ENCODE data around the gene GLTP.
A peak's percentile ranks its signal among the peaks of the same experiment; 100 is the strongest.
"Not testable (repeated sequence)": the region's sequence is repeated elsewhere in the genome, so short reads cannot be mapped to it uniquely, and the experiment has no call there.

The GLTP gene

GRCh38 chr12:109880043-109880931, at the start of gene GLTP:
Gene GLTP (minus strand): TSS chr12:109880541. CDS start chr12:109880374, 167 bp downstream.
- CTCF ChIA-PET, result interaction anchor here (1.1 to 2.6 kb wide), 2 partner anchors 26 to 35 kb away, joined by 6 to 7 read pairs; no protein-coding TSS in a partner anchor

GRCh38 chr12:109929326-109929725, 49.0 kb upstream of the GLTP start:
- H3K4me1 Mint-ChIP-seq, H3K27ac Mint-ChIP-seq, H3K9me3 Mint-ChIP-seq, H3K4me3 Mint-ChIP-seq, H3K27me3 Mint-ChIP-seq, DNase-seq: not testable (repeated sequence)
- CTCF ChIA-PET, result interaction anchor here (1.2 to 2.8 kb wide), 2 partner anchors 75 to 84 kb away, joined by 3 to 29 read pairs; no protein-coding TSS in a partner anchor
- peaks cover 43% of the 10 kb centered on the region for H3K36me3 Mint-ChIP-seq

More at GRCh38 chr12:109880043-109880931, at the start of gene GLTP:
- H3K36me3 Mint-ChIP-seq, result no peaks in the 10 kb centered on the region
- H3K27ac Mint-ChIP-seq, result peak within 1 kb of the TSS; percentile 83
- peak within 1 kb of the TSS; percentile 94 for H3K4me3 Mint-ChIP-seq
- H3K27me3 Mint-ChIP-seq, result peaks cover 35% of the 10 kb centered on the region
- peak; percentile 89 for DNase-seq
- H3K9me3 Mint-ChIP-seq, result no peaks in the 10 kb centered on the region
- peaks cover 44% of the 10 kb centered on the region for H3K4me1 Mint-ChIP-seq

GRCh38 chr12:109928058-109928656, 47.8 kb upstream of the GLTP start:
- Mint-ChIP-seq H3K27ac (no peak overlapping the region), H3K9me3 (no peaks in the 10 kb centered on the region), H3K36me3 (peaks cover 35% of the 10 kb centered on the region), H3K27me3 (no peaks in the 10 kb centered on the region), H3K4me1 (no peaks in the 10 kb centered on the region), H3K4me3 (no peak overlapping the region)
- DNase-seq, result no peak
- CTCF ChIA-PET, result interaction anchor here (0.7 to 2.8 kb wide), 11 partner anchors 13 to 1747 kb away, joined by 3 to 29 read pairs (median 3); no protein-coding TSS in a partner anchor

- Mint-ChIP-seq H3K4me3 (no peak overlapping the region), H3K4me1 (no peaks in the 10 kb centered on the region), H3K27me3 (no peaks in the 10 kb centered on the region), H3K9me3 (no peaks in the 10 kb centered on the region), H3K36me3 (peaks cover 30% of the 10 kb centered on the region), H3K27ac (peak overlapping the region; percentile 13)
- CTCF ChIA-PET, result interaction anchor here (0.7 to 2.8 kb wide), 9 partner anchors 13 to 89 kb away, joined by 3 to 29 read pairs (median 3); no protein-coding TSS in a partner anchor
- peak; percentile 60 for DNase-seq
Observed at GRCh38 chr12:109927622-109928021, 47.3 kb upstream of the GLTP start.

- Mint-ChIP-seq H3K27me3 (no peaks in the 10 kb centered on the region), H3K9me3 (no peaks in the 10 kb centered on the region), H3K4me1 (no peaks in the 10 kb centered on the region), H3K36me3 (peaks cover 23% of the 10 kb centered on the region), H3K4me3 (no peak overlapping the region), H3K27ac (no peak overlapping the region)
- CTCF ChIA-PET, result interaction anchor here (1.3 to 2.4 kb wide), 3 partner anchors 17 to 73 kb away, joined by 3 to 21 read pairs (median 5); no protein-coding TSS in a partner anchor
- no peak for DNase-seq
Observed at GRCh38 chr12:109926488-109927210, 46.3 kb upstream of the GLTP start.

GRCh38 chr12:109926016-109926415, 45.7 kb upstream of the GLTP start:
- Mint-ChIP-seq H3K36me3 (peaks cover 21% of the 10 kb centered on the region), H3K9me3 (no peaks in the 10 kb centered on the region), H3K27ac (no peak overlapping the region), H3K27me3 (no peaks in the 10 kb centered on the region), H3K4me3 (no peak overlapping the region), H3K4me1 (no peaks in the 10 kb centered on the region)
- CTCF ChIA-PET, result interaction anchor here (1.3 to 2.4 kb wide), 3 partner anchors 16 to 72 kb away, joined by 3 to 21 read pairs (median 5); no protein-coding TSS in a partner anchor
- DNase-seq, result no peak

- Mint-ChIP-seq H3K27me3 (no peaks in the 10 kb centered on the region), H3K36me3 (peaks cover 26% of the 10 kb centered on the region), H3K27ac (peak overlapping the region; percentile 69), H3K4me1 (no peaks in the 10 kb centered on the region), H3K4me3 (no peak overlapping the region), H3K9me3 (no peaks in the 10 kb centered on the region)
- DNase-seq, result no peak
- CTCF ChIA-PET, result interaction anchor here (1.3 to 2.4 kb wide), 3 partner anchors 15 to 71 kb away, joined by 3 to 21 read pairs (median 3); no protein-coding TSS in a partner anchor
Observed at GRCh38 chr12:109925185-109925840, 45.0 kb upstream of the GLTP start.

- no peaks in the 10 kb centered on the region for H3K9me3 Mint-ChIP-seq
- H3K27ac Mint-ChIP-seq, result no peak overlapping the region
- H3K27me3 Mint-ChIP-seq, result no peaks in the 10 kb centered on the region
- CTCF ChIA-PET, result interaction anchor here (1.7 kb wide), 1 partner anchor 14 kb away, joined by 3 read pairs; no protein-coding TSS in a partner anchor
- no peak for DNase-seq
- H3K4me1 Mint-ChIP-seq, result no peaks in the 10 kb centered on the region
- H3K36me3 Mint-ChIP-seq, result peaks cover 28% of the 10 kb centered on the region
- no peak overlapping the region for H3K4me3 Mint-ChIP-seq
Observed at GRCh38 chr12:109923481-109924245, 43.3 kb upstream of the GLTP start.

- H3K9me3 Mint-ChIP-seq, result no peaks in the 10 kb centered on the region
- no peaks in the 10 kb centered on the region for H3K4me1 Mint-ChIP-seq
- H3K27me3 Mint-ChIP-seq, result no peaks in the 10 kb centered on the region
- no peak for DNase-seq
- CTCF ChIA-PET, result no interaction called here
- peaks cover 30% of the 10 kb centered on the region for H3K36me3 Mint-ChIP-seq
- H3K27ac Mint-ChIP-seq, result no peak overlapping the region
- no peak overlapping the region for H3K4me3 Mint-ChIP-seq
Observed at GRCh38 chr12:109923038-109923437, 42.7 kb upstream of the GLTP start.

- H3K36me3 Mint-ChIP-seq, result peaks cover 37% of the 10 kb centered on the region
- H3K27me3 Mint-ChIP-seq, result no peaks in the 10 kb centered on the region
- CTCF ChIA-PET, result no interaction called here
- H3K4me1 Mint-ChIP-seq, result no peaks in the 10 kb centered on the region
- H3K9me3 Mint-ChIP-seq, result no peaks in the 10 kb centered on the region
- no peak overlapping the region for H3K27ac Mint-ChIP-seq
- no peak overlapping the region for H3K4me3 Mint-ChIP-seq
- no peak for DNase-seq
Observed at GRCh38 chr12:109921982-109922381, 41.6 kb upstream of the GLTP start.

GRCh38 chr12:109920261-109920780, 40.0 kb upstream of the GLTP start:
- no peak for DNase-seq
- no peak overlapping the region for H3K27ac Mint-ChIP-seq
- no peak overlapping the region for H3K4me3 Mint-ChIP-seq
- CTCF ChIA-PET, result no interaction called here
- H3K27me3 Mint-ChIP-seq, result no peaks in the 10 kb centered on the region
- H3K4me1 Mint-ChIP-seq, result no peaks in the 10 kb centered on the region
- peaks cover 49% of the 10 kb centered on the region for H3K36me3 Mint-ChIP-seq
- no peaks in the 10 kb centered on the region for H3K9me3 Mint-ChIP-seq

GRCh38 chr12:109919456-109919855, 39.1 kb upstream of the GLTP start:
- Mint-ChIP-seq H3K4me3 (no peak overlapping the region), H3K27me3 (no peaks in the 10 kb centered on the region), H3K4me1 (no peaks in the 10 kb centered on the region), H3K9me3 (no peaks in the 10 kb centered on the region), H3K36me3 (peaks cover 56% of the 10 kb centered on the region), H3K27ac (no peak overlapping the region)
- no peak for DNase-seq
- CTCF ChIA-PET, result no interaction called here

GRCh38 chr12:109916045-109916444, 35.7 kb upstream of the GLTP start:
- H3K27ac Mint-ChIP-seq, result no peak overlapping the region
- no peaks in the 10 kb centered on the region for H3K27me3 Mint-ChIP-seq
- no peak overlapping the region for H3K4me3 Mint-ChIP-seq
- H3K9me3 Mint-ChIP-seq, result no peaks in the 10 kb centered on the region
- H3K4me1 Mint-ChIP-seq, result no peaks in the 10 kb centered on the region
- CTCF ChIA-PET, result no interaction called here
- peaks cover 67% of the 10 kb centered on the region for H3K36me3 Mint-ChIP-seq
- no peak for DNase-seq
